OCI-LY1 (cell line): ENCODE data around the gene ZKSCAN8.

Experiments
- EZH2 ChIP-seq: fragments of 200-600 bp; sonication (generic), shearing (Covaris generic); IDR thresholded peaks from 2 replicates; pipeline ENCODE4 v1.8.0; 2017; ENCODE audit warnings: borderline replicate concordance, mixed run types, mild to moderate bottlenecking, antibody characterized with exemption, low read length, moderate library complexity, mixed read lengths
- TF ChIP-seq, protein P1 (sequence below): fragments of 200-600 bp; sonication (generic), shearing (Covaris generic); IDR thresholded peaks from 2 replicates; pipeline ENCODE4 v1.5.1; 2017; ENCODE audit warnings: mild to moderate bottlenecking, antibody characterized with exemption, low read length, moderate library complexity, mixed read lengths

DNA sequence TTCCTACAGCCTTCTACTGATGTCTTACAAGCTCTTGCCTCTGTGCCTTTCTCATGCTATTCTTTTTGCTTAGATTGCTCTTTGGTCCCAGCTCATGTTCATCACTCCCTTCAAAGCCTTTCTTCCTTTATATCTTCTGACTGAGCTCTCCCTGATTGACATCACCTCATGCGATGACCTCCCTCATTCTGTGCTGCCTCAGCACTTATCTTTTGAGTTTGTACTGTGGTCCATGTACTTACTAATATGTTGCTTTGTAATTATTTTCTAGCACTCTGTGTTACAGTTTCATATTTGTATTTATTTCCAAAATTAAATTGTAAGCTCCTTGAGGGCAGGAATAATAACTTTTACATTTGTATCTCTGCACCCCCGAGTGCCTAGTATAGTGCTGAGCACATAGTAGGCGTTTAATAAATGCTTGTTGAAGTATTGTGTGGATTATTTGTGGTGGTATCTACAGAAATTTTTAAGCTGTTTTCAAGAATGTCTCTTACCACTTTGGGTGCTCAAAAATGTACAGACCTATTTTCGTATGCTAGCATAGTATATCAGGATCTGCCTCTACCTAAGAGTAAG is 17.4 kb downstream of the ZKSCAN8 start:
- TF ChIP-seq, protein P1, sequence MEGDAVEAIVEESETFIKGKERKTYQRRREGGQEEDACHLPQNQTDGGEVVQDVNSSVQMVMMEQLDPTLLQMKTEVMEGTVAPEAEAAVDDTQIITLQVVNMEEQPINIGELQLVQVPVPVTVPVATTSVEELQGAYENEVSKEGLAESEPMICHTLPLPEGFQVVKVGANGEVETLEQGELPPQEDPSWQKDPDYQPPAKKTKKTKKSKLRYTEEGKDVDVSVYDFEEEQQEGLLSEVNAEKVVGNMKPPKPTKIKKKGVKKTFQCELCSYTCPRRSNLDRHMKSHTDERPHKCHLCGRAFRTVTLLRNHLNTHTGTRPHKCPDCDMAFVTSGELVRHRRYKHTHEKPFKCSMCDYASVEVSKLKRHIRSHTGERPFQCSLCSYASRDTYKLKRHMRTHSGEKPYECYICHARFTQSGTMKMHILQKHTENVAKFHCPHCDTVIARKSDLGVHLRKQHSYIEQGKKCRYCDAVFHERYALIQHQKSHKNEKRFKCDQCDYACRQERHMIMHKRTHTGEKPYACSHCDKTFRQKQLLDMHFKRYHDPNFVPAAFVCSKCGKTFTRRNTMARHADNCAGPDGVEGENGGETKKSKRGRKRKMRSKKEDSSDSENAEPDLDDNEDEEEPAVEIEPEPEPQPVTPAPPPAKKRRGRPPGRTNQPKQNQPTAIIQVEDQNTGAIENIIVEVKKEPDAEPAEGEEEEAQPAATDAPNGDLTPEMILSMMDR: no peak
- no peak for TF ChIP-seq EZH2
